Umbilical cord (tissue), 2 donors: Measurements from ENCODE around the gene SLC28A1. TPM values are rescaled to one million over a fixed set of nuclear protein-coding genes. Genes with fewer than 3 reads are reported as not detected.
"Not testable (repeated sequence)": the region's sequence is repeated elsewhere in the genome, so short reads cannot be mapped to it uniquely, and the experiment has no call there.

ENCODE experiments used
- DNase-seq: peaks from one replicate; pipeline ENCODE4 v3.0.0-alpha.2; 2015; ENCODE audit warnings: low spot score
- total RNA-seq: library from RNA; depleted of rRNA; stranded (reverse); fragments of >200 nt; gene quantifications from one replicate; pipeline ENCODE4 v1.2.3, GENCODE V29; 2014; ENCODE audit warnings: low replicate concordance; ENCODE audit not compliant: insufficient read depth

SLC28A1 gene
- total RNA-seq, 1 donor from 2014 or later, result 0.72 TPM

- DNase-seq, result no peak
Observed at GRCh38 chr15:84862214-84862975, 22.1 kb upstream of the SLC28A1 start.

GRCh38 chr15:84863565-84864443, 20.7 kb upstream of the SLC28A1 start:
- peak; percentile 57 for DNase-seq

- no peak for DNase-seq
Observed at GRCh38 chr15:84864444-84864795, 20.0 kb upstream of the SLC28A1 start.

- DNase-seq, result no peak
Observed at GRCh38 chr15:84865074-84865569, 19.3 kb upstream of the SLC28A1 start.

- DNase-seq, result no peak
Observed at GRCh38 chr15:84868037-84868880, 16.2 kb upstream of the SLC28A1 start.

GRCh38 chr15:84869510-84869909, 15.0 kb upstream of the SLC28A1 start:
- no peak for DNase-seq

- no peak for DNase-seq
Observed at GRCh38 chr15:84871428-84871985, 13.0 kb upstream of the SLC28A1 start.

GRCh38 chr15:84872009-84872910, 12.2 kb upstream of the SLC28A1 start:
- peak; percentile 60 for DNase-seq

- no peak for DNase-seq
Observed at GRCh38 chr15:84873997-84874396, 10.5 kb upstream of the SLC28A1 start.

GRCh38 chr15:84874981-84875699, 9.3 kb upstream of the SLC28A1 start:
- no peak for DNase-seq

GRCh38 chr15:84876269-84876668, 8.2 kb upstream of the SLC28A1 start:
- DNase-seq, result no peak

GRCh38 chr15:84877701-84878100, 6.8 kb upstream of the SLC28A1 start:
- not testable (repeated sequence) for DNase-seq

- peak; percentile 38 for DNase-seq
Observed at GRCh38 chr15:84878504-84878903, 6.0 kb upstream of the SLC28A1 start.

- no peak for DNase-seq
Observed at GRCh38 chr15:84879088-84879780, 5.2 kb upstream of the SLC28A1 start.

- peak; percentile 47 for DNase-seq
Observed at GRCh38 chr15:84880007-84880406, 4.5 kb upstream of the SLC28A1 start.

GRCh38 chr15:84880822-84881519, 3.5 kb upstream of the SLC28A1 start:
- no peak for DNase-seq

- no peak for DNase-seq
Observed at GRCh38 chr15:84881520-84881830, 3.0 kb upstream of the SLC28A1 start.

- no peak for DNase-seq
Observed at GRCh38 chr15:84883466-84883865, 996 bp upstream of the SLC28A1 start.

- DNase-seq, result no peak
Observed at GRCh38 chr15:84885801-84886200, 1.3 kb downstream of the SLC28A1 start.
